K562 (cell line): ENCODE data around the gene SLC10A3. TPM values are rescaled to one million over a fixed set of nuclear protein-coding genes. Genes with fewer than 3 reads are reported as not detected.

Experiments used
- ATAC-seq: fragments of 200-7000 bp; cut with Tn5 transposase; 3 replicates; pipeline ENCODE4 v1.9.1; 2020; ENCODE audit warnings: moderate library complexity
- BruUV-seq: library from RNA; stranded (reverse); fragments of 400-500 nt; replicated peaks from 2 replicates; lab custom pipeline; 2021; lab: Mats Ljungman, UMichigan
- CTCF ChIA-PET: fragments of 300-600 bp; formaldehyde crosslinking; extraction: SDS; loops from one replicate; lab custom pipeline; 2021; ENCODE audit warnings: low intra/inter-chr PET ratio; lab: Yijun Ruan, JAX
- POLR2A ChIA-PET: fragments of 300-600, 350-650 bp; sonication (Branson Sonifier 250); formaldehyde crosslinking; extraction: SDS; loops from one replicate; lab custom pipeline; 2021; ENCODE audit warnings: antibody characterized with exemption, inconsistent platforms; lab: Yijun Ruan, JAX
- DNase-seq, 4 experiments: peaks; one replicate each; pipeline versions ENCODE4 v3.0.0 to v3.0.0-alpha.2; 2011 to 2018; ENCODE audit warnings: low spot score in 3 of 4, mixed read lengths in 3 of 4; ENCODE audit errors: extremely low read depth in 1 of 4
- FAIRE-seq: peaks from 2 replicates; lab custom pipeline; 2011; peaks lifted over from hg19 to GRCh38; lab: Jason Lieb, UNC
- H2AFZ ChIP-seq: 2 replicates; pipeline ENCODE4 v1.6.0; 2011; ENCODE audit warnings: low read depth, low read length, control low read depth, inconsistent platforms
- H3K27ac ChIP-seq: fragments of 200-600 bp; 3 replicates; pipeline ENCODE4 v1.8.0; 2011; ENCODE audit warnings: low read depth, mild to moderate bottlenecking, control low read depth, inconsistent platforms, low read length, moderate library complexity, mixed read lengths; ENCODE audit errors: extremely low read depth
- H3K27me3 ChIP-seq, 2 experiments: fragments of 300-600 bp in 1 of 2; 2 replicates in 1 of 2; 3 replicates in 1 of 2; pipeline versions ENCODE4 v1.6.0 to v1.8.0; 2011; ENCODE audit warnings: inconsistent platforms in 2 of 2, low read length in 2 of 2, mild to moderate bottlenecking in 1 of 2, mixed read lengths in 1 of 2, moderate library complexity in 1 of 2; ENCODE audit not compliant: control insufficient read depth in 2 of 2, insufficient read depth in 2 of 2
- H3K36me3 ChIP-seq: fragments of 300-600 bp; 3 replicates; pipeline ENCODE4 v1.8.0; 2011; ENCODE audit warnings: mild to moderate bottlenecking, low read length, inconsistent platforms; ENCODE audit not compliant: control insufficient read depth, insufficient read depth
- H3K4me1 ChIP-seq, 2 experiments: fragments of 200-600 bp in 1 of 2; replicated peaks in 1 of 2; 2 replicates in 1 of 2; 3 replicates in 1 of 2; pipeline versions ENCODE4 v1.5.1 to v1.8.0; 2011; ENCODE audit warnings: inconsistent platforms in 2 of 2, low read length in 2 of 2, mild to moderate bottlenecking in 1 of 2, mixed read lengths in 1 of 2, moderate library complexity in 1 of 2; ENCODE audit not compliant: control insufficient read depth in 2 of 2, insufficient read depth in 2 of 2
- H3K4me2 ChIP-seq: 2 replicates; pipeline ENCODE4 v1.6.1; 2011; ENCODE audit warnings: low read length, control low read depth, inconsistent platforms, mixed read lengths; ENCODE audit not compliant: insufficient read depth
- H3K4me3 ChIP-seq: fragments of 200-600 bp; sonication (generic), shearing (Covaris generic); 2 replicates; pipeline ENCODE4 v1.5.1; 2016; ENCODE audit warnings: control low read depth, inconsistent platforms
- H3K79me2 ChIP-seq: fragments of 200-600 bp; 3 replicates; pipeline ENCODE4 v1.8.0; 2011; ENCODE audit warnings: low read length, inconsistent platforms; ENCODE audit not compliant: control insufficient read depth, insufficient read depth
- H3K9ac ChIP-seq, 2 experiments: 2 replicates each; pipeline versions ENCODE4 v1.6.0 to v1.6.1; 2011; ENCODE audit warnings: low read depth in 2 of 2, low read length in 2 of 2, control low read depth in 1 of 2, inconsistent platforms in 1 of 2, mild to moderate bottlenecking in 1 of 2, mixed read lengths in 1 of 2; ENCODE audit not compliant: insufficient read depth in 1 of 2
- H3K9me1 ChIP-seq: one replicate; pipeline ENCODE4 v1.6.0; 2011; ENCODE audit warnings: inconsistent platforms, mild to moderate bottlenecking, low read length, moderate library complexity; ENCODE audit not compliant: control insufficient read depth, insufficient read depth
- H3K9me3 ChIP-seq: replicated peaks from 2 replicates; pipeline ENCODE4 v1.5.1; 2011; ENCODE audit warnings: low read depth, low read length, inconsistent platforms; ENCODE audit not compliant: control insufficient read depth, insufficient read depth
- H4K20me1 ChIP-seq: replicated peaks from 2 replicates; pipeline ENCODE4 v1.6.1; 2011; ENCODE audit warnings: low read length, inconsistent platforms, mixed read lengths; ENCODE audit not compliant: control insufficient read depth, insufficient read depth
- CREBBP ChIP-seq: IDR thresholded peaks from one replicate; pipeline ENCODE4 v1.6.1; 2012; ENCODE audit warnings: low read depth, mild to moderate bottlenecking, control low read depth, inconsistent platforms, low read length
- ESRRA ChIP-seq: fragments of 450-650 bp; IDR thresholded peaks from 2 replicates; pipeline ENCODE4 v1.6.1; 2014; ENCODE audit warnings: low read depth, mild to moderate bottlenecking, moderate library complexity, borderline replicate concordance
- SP2 ChIP-seq: IDR thresholded peaks from 2 replicates; pipeline ENCODE4 v1.6.1; 2011; ENCODE audit warnings: mild to moderate bottlenecking, low read depth, low read length, moderate library complexity; ENCODE audit not compliant: poor library complexity, severe bottlenecking; ENCODE audit errors: extremely low read depth
- ZBTB1 ChIP-seq: sonication (generic); formaldehyde crosslinking; IDR thresholded peaks from 2 replicates; pipeline ENCODE4 v1.8.1; 2023; ENCODE audit warnings: missing genetic modification reagents, low read depth, mild to moderate bottlenecking, borderline replicate concordance
- WGBS: fragments of 100-300 bp; shearing (Covaris generic); methylation state at CpG from one replicate; pipeline ENCODE4 v1.1.6; 2016; ENCODE audit warnings: low coverage, mixed read lengths; ENCODE audit not compliant: insufficient coverage; ENCODE audit errors: missing lambda C conversion rate; 5-methylcytosine and 5-hydroxymethylcytosine counted together
- in situ Hi-C: fragments of 300-500 bp; cut with MboI; formaldehyde crosslinking; loops from 4 replicates; pipeline ENCODE4 v1.15.0; 2018; ENCODE audit warnings: inconsistent platforms, mixed read lengths
- intact Hi-C: fragments of 100-400 bp; cut with micrococcal nuclease; formaldehyde crosslinking; loops from 2 replicates; pipeline ENCODE4 v1.14.2; 2022
- polyA plus RNA-seq, 8 experiments: library from polyadenylated mRNA; depleted of rRNA in 4 of 8; stranded (reverse) in 5 of 8; unstranded in 3 of 8; fragments of >200 nt; fragmentation: Nextera tagmentation in 2 of 8; fragmentation: Illumina TruSeq in 1 of 8; extraction: Ambion mirVana in 2 of 8; extraction: Trizol in 1 of 8; gene quantifications; 2 replicates each; pipeline versions ENCODE4 v1.2.1 to v1.2.3, GENCODE V29; 2011 to 2014; ENCODE audit warnings: inconsistent platforms in 1 of 8, missing spikeins in 1 of 8
- total RNA-seq, 7 experiments: library from RNA; depleted of rRNA in 6 of 7; stranded (reverse); fragments of >200 nt in 6 of 7; fragmentation: Illumina TruSeq in 2 of 7; extraction: Trizol in 2 of 7; gene quantifications; 2 replicates each; pipeline versions ENCODE4 v1.2.1 to v1.2.3, GENCODE V29; 2011 to 2021; ENCODE audit warnings: low replicate concordance in 1 of 7
- TF ChIP-seq, protein P1 (sequence below): fragments of 250-450 bp; sonication (Bioruptor Pico); IDR thresholded peaks from 2 replicates; pipeline ENCODE4 v1.4.0; 2020; ENCODE audit warnings: mild to moderate bottlenecking, moderate library complexity
- TF ChIP-seq, protein P2 (sequence below): sonication (generic); formaldehyde crosslinking; IDR thresholded peaks from 2 replicates; pipeline ENCODE4 v1.8.0; 2022; ENCODE audit warnings: mild to moderate bottlenecking, missing genetic modification reagents

The SLC10A3 gene
- total and polyA plus RNA-seq, 9 of the 15 experiments (the other 6 are each of a cell fraction or from before 2014, with no cell fraction given) = 5.2 to 30.6 (median 16.7) TPM

DNA sequence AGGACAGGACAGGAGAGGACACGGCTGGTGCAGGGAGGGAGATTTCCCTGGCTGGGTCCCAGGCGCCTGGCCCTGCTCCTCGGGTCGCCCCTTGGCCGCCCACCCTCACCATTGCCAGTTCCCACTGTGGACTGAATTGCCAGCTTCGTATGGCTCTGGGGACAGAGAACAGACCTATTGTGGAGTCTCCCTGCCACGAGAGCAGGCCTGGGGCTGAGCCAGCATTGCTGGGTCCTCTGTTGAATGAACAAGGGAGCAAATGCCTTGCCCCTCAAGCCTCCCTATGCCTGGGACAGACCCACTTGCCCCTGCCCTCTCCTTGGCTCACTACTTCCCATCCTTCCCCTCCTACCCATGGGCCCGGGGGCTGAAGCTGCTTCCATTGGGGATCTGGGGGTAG lies 28.0 kb downstream of the SLC10A3 start:
- CTCF ChIA-PET = no interaction called here
- WGBS = 83% methylated on average over 7 of the region's 8 CpGs
- BruUV-seq = no TSS peak

More for the DNA sequence above, 28.0 kb downstream of the SLC10A3 start:
- no peak overlapping the region for H3K27ac ChIP-seq
- peaks cover 7 to 50% of the 10 kb centered on the region in 2 experiments; a peak in 3 of 5 replicates for H3K4me1 ChIP-seq
- DNase-seq (no peak), ATAC-seq (no peak), FAIRE-seq (no peak)
- H3K4me2 ChIP-seq = no peak overlapping the region
- intact Hi-C loops = no loop called here
- H4K20me1 ChIP-seq = peaks cover 3% of the 10 kb centered on the region; the same call in 1 of the 2 replicates
- H3K27me3 ChIP-seq = no peaks in the 10 kb centered on the region
- TF ChIP-seq, protein P1, sequence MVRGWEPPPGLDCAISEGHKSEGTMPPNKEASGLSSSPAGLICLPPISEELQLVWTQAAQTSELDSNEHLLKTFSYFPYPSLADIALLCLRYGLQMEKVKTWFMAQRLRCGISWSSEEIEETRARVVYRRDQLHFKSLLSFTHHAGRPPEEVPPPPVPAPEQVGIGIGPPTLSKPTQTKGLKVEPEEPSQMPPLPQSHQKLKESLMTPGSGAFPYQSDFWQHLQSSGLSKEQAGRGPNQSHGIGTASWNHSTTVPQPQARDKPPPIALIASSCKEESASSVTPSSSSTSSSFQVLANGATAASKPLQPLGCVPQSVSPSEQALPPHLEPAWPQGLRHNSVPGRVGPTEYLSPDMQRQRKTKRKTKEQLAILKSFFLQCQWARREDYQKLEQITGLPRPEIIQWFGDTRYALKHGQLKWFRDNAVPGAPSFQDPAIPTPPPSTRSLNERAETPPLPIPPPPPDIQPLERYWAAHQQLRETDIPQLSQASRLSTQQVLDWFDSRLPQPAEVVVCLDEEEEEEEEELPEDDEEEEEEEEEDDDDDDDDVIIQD = no peak
- TF ChIP-seq SP2 (no peak), CREBBP (no peak), ZBTB1 (CRISPR knock-in tag) (no peak), ESRRA (no peak)
- TF ChIP-seq, protein P2, sequence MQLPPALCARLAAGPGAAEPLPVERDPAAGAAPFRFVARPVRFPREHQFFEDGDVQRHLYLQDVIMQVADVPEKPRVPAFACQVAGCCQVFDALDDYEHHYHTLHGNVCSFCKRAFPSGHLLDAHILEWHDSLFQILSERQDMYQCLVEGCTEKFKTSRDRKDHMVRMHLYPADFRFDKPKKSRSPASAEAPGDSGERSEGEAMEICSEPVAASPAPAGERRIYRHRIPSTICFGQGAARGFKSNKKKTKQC (CRISPR knock-in tag) = no peak
- peak overlapping the region in 1 of 2 experiments; percentile 31; a peak in 1 of 4 replicates for H3K9ac ChIP-seq
- H3K79me2 ChIP-seq = peaks cover 30% of the 10 kb centered on the region
- POLR2A ChIA-PET = interaction anchor here (0.6 to 1.8 kb wide), 2 partner anchors 16 to 98 kb away, joined by 3 to 7 read pairs; no protein-coding TSS in a partner anchor
- no peak overlapping the region for H3K4me3 ChIP-seq
- H3K36me3 ChIP-seq = peaks cover 64% of the 10 kb centered on the region; the same call in 2 of the 3 replicates
- H2AFZ ChIP-seq = no peak overlapping the region
- H3K9me3 ChIP-seq = no peaks in the 10 kb centered on the region
- no peaks in the 10 kb centered on the region for H3K9me1 ChIP-seq
- in situ Hi-C loops = no loop called here
